HG02763 (cell line): ENCODE data around the gene RRBP1.

Experiments used
- ATAC-seq: cut with Tn5 transposase; IDR thresholded peaks from one replicate; pipeline ENCODE4 v1.9.1; 2021; ENCODE audit warnings: mild to moderate bottlenecking, moderate library complexity; ENCODE audit not compliant: unreplicated experiment

The RRBP1 gene

DNA sequence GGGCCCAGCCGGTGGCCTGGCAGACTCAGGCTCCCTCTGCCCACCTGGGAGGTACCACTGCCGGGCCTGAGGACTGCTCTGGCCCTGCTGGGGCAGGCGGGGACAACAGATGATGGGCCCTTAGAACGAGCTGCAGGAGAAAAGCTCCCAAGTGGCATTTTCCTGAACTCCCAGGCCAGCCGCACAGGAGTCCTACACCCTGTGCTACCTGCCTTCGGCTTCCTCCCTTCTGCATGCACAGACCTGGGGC lies 70.8 kb downstream of the RRBP1 start:
- ATAC-seq, result no peak

DNA sequence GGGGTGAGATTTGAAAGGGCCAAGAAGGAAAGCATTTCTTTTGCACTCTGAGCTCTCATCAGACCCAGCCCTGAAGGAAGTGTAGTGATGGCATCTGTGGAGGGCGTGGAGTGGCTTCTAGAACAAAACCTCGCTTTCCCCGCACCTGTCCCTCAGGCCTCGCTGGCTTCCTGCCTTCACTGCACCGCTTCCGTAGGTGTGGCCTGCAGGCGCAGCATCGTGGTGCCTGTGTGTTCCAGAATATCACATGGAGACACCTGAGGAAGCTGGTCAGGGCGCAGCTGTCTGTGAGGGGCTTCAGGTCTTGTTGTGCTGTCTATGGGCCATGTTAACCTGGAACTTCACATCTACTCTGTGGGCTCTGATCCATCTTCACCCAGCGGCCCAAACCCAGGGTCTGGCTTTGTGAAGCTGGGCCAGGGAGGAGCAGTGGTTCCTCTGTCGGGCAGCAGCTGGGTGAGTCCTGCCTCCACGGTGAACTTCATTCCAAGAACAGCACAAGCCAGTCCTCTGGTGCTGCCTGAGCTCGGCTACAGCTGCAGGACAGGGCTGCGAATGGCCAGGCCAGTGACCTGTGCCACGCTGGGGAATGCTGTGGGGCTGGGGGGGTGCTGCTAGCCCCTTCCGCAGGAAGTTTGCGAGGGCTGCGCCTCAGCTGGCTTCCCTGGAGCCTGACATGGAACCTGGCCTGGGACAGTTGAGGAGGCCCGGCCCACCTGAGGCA lies 71.3 kb downstream of the RRBP1 start:
- no peak for ATAC-seq

DNA sequence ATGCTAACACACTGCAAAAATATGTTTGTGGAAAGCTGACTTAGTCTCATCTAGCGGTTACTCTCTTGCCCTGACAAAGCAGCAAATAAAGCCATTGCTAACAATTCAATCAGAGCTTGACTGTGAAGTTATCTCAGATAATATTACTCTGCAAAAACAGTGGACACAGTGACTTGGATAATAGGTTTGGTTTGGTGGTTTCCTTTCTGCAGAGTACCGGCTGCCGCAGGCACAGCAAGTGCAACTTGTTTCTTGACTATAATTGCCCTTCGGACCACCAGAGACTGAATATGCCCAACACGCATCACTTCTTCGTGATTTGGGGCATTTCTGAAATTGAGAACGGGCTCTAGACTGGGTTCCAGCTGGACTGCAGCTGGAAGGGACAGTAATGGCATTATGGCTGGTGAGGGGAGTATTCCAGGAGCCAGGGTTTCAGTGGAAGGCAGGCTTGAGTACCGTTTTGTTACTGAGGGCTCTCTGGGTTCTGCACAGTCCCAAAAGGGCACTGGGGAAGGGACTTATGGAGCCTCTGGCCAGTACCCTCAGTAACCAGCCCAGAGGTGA lies 72.1 kb downstream of the RRBP1 start:
- no peak for ATAC-seq

DNA sequence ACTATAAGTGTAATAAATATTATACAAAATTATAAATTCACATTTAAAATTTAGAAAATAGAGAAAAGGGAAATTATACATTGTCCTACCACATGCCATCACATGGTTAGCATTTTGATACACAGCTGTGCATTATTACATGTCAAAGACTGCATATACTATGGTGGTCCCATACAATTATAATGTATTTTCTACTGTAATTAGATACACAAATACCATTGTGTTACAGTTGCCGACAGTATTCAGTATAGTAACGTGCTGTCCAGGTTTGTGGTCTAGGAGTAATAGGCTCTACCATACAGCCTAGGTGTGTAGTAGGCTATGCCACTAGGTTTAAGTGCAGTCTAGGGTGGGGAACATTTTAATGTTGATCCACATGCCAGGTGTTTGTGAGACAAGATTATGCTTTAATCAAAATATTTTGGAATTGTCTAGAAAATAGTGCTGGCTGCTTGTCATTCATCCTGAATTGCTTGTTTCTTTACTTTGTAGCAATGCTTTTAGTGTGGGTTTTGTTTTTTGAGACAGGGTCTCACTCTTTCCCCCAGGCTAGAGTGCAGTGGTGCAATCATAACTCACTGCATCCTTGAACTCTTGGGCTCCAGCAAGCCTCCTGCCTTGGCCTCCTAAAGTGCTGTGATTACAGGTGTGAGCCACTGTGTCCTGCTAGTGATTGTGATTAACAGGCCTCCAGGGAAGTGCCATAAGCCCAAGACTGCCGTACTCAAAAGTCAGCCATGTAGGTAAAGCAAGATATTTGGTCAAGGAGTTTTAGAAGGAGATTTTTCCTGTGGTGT lies 73.1 kb downstream of the RRBP1 start:
- no peak for ATAC-seq

DNA sequence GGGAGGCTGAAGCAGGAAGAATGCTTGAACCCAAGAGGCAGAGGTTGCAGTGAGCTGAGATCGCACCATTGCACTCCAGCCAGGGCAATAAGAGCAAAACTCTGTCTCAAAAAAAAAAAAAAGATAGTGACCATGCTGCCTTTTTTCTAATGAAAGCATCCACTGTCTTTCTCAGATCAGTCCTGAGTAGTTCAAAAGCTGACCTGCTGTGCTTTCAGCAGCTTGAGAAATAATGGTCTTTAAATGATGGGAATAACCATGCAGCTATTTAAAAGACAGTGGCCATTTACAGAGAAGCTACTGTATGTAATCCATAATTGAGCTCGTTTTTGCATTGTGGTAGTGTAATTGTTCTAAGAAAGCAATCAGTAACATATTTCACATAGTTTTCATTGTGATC lies 76.0 kb downstream of the RRBP1 start:
- ATAC-seq, result no peak

DNA sequence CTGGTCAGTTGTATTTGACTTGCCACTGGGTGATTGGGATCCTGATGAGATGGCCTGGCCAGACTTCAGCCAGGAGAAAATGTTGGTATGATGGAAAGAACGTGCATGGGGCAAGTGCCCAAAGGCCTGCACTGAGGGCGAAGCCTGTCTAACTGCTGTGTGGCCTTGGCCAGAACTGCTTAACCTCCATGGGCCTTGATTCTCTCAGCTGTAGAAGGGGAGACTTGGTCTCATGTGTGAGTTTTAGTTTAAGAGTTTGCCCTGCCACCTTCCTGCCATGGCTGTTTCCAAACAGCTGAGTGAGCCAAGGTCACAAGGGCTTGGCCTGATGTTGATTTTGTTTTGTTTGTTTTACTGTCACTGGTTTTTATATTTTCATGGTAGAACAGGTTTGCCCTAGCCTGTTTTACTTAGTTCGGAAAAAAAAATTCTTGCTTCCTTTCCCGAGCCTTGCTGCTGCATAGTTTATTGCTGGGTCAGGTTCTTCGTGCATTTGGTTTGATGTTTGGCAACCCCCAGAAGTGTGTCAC lies 76.8 kb downstream of the RRBP1 start:
- no peak for ATAC-seq

DNA sequence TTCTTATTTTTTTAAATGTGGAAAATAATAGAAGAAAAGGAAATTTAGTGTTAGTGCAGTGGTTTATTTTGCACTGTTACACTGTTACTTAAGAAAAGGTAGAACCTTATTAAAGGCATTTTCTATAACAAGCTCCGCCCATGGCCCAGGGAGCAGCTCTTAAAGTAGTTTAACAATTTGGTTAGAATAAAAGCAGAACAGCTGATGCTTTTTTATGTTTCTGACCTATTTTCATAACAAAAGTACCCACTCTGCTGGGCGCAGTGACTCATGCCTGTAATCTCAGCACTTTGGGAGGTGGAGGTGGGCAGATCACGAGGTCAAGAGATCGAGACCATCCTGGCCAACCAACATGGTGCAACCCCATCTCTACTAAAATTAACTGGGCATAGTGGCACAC lies 79.5 kb downstream of the RRBP1 start:
- ATAC-seq, result no peak

DNA sequence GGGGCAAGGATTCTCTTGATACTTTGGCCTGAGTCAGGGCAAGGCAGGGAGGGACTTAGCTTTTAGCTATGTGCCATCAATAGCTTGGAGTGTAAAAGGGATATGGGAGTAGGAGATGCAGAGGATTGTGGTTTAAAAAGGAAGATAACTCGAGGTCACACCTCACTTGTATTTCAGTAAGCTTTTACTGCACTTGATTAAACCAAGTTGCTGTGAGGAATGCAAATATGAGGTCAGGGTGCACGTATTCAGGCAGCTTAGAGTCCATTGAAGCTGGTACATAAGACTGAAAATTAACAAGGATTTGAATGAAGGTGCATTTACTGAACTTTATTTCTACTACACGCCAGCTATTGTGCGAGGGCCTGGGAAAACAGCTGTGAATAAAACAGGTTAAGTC lies 80.1 kb downstream of the RRBP1 start:
- no peak for ATAC-seq

DNA sequence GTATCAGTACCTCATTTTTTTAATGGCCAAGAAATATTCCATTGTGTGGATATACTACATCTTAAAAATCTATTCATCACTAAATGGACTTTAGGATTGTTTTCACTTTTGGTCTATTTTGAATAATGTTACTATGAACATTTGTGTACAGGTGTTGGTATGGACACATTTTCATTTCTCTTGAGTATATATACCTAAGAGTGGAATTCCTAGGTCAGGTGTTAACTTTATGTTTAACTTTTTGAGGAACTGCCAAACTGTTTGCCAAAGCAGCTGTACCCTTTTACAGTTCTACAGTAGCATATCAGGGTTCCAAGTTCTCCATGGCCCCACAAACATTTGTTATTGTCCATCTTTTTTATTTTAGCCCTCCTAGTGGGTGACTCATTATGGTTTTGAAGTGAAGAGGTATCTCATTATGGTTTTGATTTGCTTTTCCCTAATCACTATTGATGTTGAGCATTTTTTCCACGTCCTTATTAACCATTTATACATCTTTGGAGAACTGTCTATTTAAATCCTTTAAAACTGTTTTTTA lies 84.0 kb downstream of the RRBP1 start:
- ATAC-seq, result no peak

DNA sequence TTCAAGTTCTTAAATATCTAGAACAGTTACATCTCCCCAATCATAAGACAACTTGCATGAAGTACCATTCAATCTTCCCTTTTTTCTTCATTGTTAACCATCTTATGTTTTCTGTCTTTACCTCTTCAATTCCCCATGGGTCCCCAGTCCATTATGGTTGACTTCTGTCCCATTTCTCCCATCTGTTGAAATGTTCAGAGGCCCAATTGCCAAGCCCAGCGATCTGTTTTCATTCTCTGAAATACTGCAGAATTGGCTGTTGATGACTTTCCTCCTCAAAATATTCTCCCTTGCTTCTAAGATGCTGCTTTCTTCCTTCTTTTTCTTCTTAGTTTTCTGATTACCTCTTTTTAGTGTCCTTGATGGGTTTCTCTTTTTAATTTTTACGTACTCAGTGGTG lies 86.2 kb downstream of the RRBP1 start:
- no peak for ATAC-seq

DNA sequence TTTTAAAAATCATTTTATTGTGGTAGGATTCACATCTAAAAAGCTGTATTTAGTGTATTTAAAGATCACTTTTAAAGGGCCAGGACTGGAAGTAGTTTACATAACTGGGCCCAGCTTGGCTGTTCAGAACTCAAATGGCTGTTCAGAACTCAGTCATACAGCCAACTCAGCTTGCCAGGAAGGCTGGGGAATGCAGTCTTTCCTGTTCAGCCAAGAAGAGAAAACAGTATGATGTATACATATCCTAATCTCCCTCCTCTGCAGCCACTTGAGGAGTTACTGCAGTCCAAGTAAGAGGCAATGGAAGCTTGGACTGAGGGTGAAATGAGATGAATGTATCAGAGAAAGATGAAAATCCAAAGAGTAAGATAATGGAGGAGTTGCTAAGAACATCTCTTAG lies 87.6 kb downstream of the RRBP1 start:
- ATAC-seq, result no peak

DNA sequence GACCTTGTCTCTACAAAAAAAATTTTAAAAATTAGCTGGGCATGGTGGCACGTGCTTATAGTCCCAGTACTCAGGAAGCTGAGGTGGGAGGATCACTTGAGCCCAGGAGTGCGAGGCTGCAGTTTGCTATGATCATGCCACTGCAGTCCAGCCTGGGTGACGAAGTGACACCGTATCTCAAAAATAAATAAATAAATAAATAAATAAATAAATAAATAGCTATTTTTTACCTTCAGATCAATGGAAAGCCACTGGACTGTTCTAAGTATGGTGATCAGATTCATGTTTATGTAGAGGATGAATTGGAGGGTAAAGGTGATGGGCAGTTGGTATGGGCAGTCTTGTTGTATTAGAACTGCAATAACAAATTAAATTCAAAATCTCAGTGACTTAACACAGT lies 88.1 kb downstream of the RRBP1 start:
- ATAC-seq, result no peak

DNA sequence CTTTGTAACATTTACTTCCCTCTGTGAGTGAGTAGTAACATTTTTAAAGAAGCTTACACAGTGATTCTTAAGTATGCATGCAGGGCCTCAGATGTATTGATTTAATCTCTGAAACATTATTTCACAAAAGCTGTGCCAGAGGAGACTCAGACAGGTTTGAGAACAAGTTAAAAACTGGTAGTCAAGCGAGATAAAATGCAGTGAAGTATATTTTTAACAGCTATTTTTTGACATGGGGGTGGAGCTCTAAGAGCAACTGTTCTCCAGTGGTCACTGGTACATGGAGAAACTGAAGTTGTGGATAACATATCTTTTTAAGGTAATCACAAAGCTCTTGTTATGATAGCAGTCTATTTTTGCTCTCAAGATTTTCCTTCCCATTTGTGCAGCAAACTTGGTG lies 91.8 kb downstream of the RRBP1 start:
- no peak for ATAC-seq

DNA sequence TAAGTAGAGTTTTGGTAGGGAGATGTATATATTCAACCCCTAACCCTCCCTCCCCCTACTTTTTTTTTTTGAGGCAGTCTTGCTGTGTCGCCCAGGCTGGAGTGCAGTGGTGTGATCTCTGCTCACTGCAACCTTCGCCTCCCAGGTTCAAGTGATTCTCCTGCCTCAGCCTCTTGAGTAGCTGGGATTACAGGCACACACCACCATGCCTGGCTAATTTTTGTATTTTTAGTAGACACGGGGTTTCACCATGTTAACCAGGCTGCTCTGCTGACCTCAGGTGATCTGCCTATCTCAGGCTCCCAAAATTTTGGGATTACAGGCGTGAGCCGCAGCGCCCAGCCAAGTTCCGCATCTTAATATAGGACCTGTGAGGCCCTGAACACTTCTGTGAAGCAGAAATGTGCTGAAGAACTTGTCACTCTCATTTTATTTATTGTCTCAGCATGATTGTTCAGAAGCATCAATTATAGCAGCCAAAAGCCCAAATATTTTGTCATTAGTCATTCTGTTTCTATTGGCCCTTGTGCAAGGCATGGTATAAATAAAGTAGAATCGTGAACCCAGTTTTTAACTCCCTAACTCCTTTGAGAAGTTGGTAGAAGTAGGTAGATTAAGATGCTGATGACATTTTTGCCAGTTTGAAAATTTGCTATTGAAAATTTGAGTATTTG lies 92.7 kb downstream of the RRBP1 start:
- no peak for ATAC-seq

DNA sequence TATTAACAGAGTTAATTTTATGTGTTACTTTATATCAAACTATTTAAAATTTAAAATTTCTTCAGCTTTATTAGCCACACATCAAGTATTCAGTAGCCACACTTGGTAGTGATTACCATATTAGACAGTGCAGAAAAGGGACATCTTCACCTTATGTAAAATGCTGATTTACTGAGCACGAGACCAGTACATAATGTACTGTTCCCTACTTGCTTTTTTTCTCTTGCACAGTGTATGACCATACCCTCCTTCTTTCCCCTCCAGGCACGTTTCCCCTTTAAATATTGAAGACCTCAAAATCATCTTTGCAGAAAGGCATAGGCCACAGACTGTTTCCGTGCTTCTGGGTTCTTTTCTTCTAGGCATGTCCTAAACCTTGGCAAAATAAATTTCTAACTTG lies 94.2 kb downstream of the RRBP1 start:
- ATAC-seq, result no peak

DNA sequence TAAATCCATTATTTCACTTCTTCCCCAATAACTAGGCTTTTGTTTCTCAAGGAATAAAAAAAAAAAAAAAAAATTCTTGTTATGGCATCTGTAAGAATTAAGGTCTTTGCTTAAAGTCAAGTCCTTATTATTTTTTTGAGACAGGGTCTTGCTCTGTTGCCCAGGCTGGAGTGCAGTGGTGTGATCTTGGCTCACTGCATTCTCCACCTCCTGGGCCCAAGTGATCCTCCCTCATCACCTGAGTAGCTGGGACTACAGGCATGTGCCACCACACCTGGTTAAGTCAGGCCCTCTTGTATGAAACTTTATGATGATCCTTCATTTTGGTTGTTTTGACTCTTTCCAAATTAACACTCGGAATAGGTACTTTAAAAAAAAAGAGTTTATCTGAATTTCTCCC lies 94.9 kb downstream of the RRBP1 start:
- ATAC-seq, result no peak

DNA sequence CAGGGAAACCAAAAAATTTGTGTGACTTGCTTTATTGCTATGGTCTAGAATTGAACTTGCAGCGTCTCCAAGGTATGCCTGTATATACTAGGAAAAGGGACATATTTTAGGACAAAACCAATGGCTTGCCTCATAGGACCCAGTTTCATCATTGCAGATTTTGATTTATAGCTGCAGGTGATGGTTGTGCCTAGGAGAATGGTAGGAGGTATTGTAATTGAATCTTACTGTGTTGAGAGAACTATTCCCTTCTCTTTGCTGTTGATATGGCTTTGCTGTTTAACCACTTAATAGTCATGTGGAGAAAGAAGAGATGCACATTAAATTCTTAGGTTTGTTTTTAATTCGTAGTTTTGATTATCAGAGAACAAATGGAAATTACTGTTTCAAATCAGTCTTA lies 95.8 kb downstream of the RRBP1 start:
- ATAC-seq, result no peak

DNA sequence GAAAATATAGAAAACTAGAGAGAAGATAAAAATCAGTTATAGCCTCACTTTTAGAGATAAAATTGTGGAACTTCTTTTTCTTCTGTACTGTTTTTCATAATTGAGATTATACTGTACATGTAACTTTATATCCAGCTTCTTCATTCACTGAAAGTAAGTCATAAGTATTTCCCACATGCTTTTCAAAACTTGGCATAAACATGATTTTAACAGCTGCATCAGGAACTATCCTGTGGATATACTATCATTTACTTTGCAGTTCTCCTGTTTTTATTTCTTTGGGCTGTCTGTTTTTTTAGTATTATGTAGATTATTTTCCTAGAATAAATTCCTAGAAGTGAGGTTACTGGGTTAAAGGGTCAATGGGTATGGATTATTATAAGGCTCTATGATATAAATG lies 97.4 kb downstream of the RRBP1 start:
- no peak for ATAC-seq

DNA sequence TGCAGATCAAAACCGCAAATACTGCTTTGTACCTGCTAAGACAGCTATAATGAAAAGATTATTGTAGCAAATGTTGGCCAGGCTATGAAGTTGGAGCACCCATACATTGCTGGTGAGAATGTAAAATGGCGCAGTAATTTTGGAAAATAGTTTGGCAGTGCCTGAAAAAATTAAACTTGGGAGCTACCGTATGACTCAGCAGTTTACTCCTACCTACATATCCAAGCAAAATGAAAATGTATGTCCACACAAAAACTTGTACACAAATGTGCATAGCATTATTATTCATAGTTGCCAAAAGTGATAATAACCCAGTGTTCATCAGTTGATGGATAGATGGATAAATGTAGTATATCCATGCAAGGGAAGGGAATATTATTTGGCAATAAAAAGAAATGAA lies 98.9 kb downstream of the RRBP1 start:
- ATAC-seq, result no peak

DNA sequence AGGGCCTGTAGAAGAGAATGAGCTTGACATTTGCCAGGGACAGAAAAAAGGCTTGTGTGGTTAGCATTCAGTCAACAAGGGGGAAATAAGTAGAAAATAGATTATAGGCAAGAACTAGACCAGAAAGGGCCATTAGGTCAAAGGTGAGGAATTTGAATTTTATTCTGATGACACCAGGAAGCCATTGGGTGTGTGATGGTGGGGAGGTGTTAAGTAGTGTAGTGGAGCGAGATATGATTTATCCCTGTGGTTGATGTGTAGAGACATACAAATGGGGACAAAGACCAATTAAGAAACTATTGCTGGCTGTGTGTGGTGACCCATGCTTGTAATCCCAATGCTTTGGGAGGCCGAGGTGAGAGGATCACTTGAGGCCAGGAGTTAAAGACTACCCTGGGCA lies 101.1 kb downstream of the RRBP1 start:
- ATAC-seq, result no peak

DNA sequence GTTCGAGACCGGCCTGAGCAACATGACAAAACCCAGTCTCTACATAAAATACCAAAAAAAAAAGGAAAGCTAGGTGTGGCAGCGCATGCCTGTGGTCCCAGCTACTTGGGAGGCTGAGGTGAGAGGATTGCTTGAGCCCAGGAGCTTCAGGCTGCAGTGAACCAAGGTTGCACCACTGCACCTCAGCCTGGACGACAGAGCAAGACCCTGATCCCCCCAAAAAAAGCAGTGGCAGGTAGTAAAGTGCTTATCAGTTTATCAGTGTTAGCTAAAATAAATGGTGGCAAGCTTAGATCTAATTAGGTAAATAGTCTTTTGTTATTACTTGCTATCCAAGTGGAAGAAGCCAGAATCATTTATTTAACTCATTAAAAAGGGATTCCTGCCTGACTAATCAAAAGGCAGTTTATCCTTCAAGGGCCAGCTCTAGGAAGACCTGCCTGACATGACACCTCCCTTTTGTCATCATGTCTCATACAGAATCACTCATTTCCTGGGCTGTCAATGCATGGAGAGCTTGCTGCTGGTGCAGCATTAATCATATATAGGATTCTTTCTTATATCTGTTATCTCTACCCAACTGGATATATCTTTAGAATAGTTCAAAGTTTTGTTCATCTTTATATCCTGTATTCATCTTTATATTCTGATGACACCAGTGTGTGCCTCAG lies 102.5 kb downstream of the RRBP1 start:
- no peak for ATAC-seq
